H1 (cell line): ENCODE results near the gene TP53RK.

Source experiments
- EZH2 ChIP-seq: fragments of 200-600 bp; sonication (generic); IDR thresholded peaks from 2 replicates; pipeline ENCODE4 v1.7.1; 2012; ENCODE audit warnings: low read depth, mild to moderate bottlenecking, moderate library complexity, low read length, inconsistent platforms; ENCODE audit not compliant: severe bottlenecking
- HDAC6 ChIP-seq: IDR thresholded peaks from one replicate; pipeline ENCODE4 v1.7.1; 2012; ENCODE audit warnings: low read depth, mild to moderate bottlenecking, inconsistent platforms, low read length, moderate library complexity
- JUND ChIP-seq: IDR thresholded peaks from 2 replicates; pipeline ENCODE4 v1.6.1; 2011; ENCODE audit warnings: mild to moderate bottlenecking, improper control_type of control experiment, low read length
- NRF1 ChIP-seq: IDR thresholded peaks from 2 replicates; pipeline ENCODE4 v1.6.1; 2011; ENCODE audit warnings: mild to moderate bottlenecking, low read depth, low read length, improper control_type of control experiment
- POLR2A ChIP-seq, 2 experiments: IDR thresholded peaks; 1 replicate in 1 of 2; 2 replicates in 1 of 2; pipeline ENCODE4 v1.6.1; 2011; ENCODE audit warnings: low read depth in 2 of 2, low read length in 2 of 2, mild to moderate bottlenecking in 2 of 2; ENCODE audit errors: control extremely low read depth in 1 of 2
- POU5F1 ChIP-seq: IDR thresholded peaks from 2 replicates; pipeline ENCODE4 v1.6.1; 2011; ENCODE audit warnings: low read depth, mild to moderate bottlenecking, low read length, moderate library complexity
- SP1 ChIP-seq: IDR thresholded peaks from 2 replicates; pipeline ENCODE4 v1.6.1; 2011; ENCODE audit warnings: low read depth, low read length
- SP2 ChIP-seq: IDR thresholded peaks from 2 replicates; pipeline ENCODE4 v1.6.1; 2012; ENCODE audit warnings: mild to moderate bottlenecking, low read length, inconsistent platforms
- TCF12 ChIP-seq: IDR thresholded peaks from 2 replicates; pipeline ENCODE4 v1.6.1; 2011; ENCODE audit warnings: low read depth, mild to moderate bottlenecking, low read length
- YY1 ChIP-seq: IDR thresholded peaks from 2 replicates; pipeline ENCODE4 v1.6.1; 2011; ENCODE audit warnings: low read depth, mild to moderate bottlenecking, low read length
- ZNF274 ChIP-seq: IDR thresholded peaks from 2 replicates; pipeline ENCODE4 v1.7.0; 2012; ENCODE audit warnings: low read length, borderline replicate concordance; ENCODE audit errors: extremely low read depth
- TF ChIP-seq, protein P1 (sequence below): IDR thresholded peaks from 2 replicates; pipeline ENCODE4 v1.6.1; 2011; ENCODE audit warnings: low read length, improper control_type of control experiment
- TF ChIP-seq, protein P2 (sequence below), 3 experiments: IDR thresholded peaks; 1 replicate in 2 of 3; 2 replicates in 1 of 3; pipeline versions ENCODE4 v1.5.1 to v1.6.1; 2011; ENCODE audit warnings: low read length in 3 of 3, mild to moderate bottlenecking in 3 of 3, inconsistent platforms in 2 of 3, low read depth in 1 of 3, moderate library complexity in 1 of 3; ENCODE audit not compliant: insufficient read depth in 1 of 3; ENCODE audit errors: control extremely low read depth in 1 of 3
- TF ChIP-seq, protein P3 (sequence below): IDR thresholded peaks from 2 replicates; pipeline ENCODE4 v1.6.1; 2012; ENCODE audit warnings: inconsistent platforms

DNA sequence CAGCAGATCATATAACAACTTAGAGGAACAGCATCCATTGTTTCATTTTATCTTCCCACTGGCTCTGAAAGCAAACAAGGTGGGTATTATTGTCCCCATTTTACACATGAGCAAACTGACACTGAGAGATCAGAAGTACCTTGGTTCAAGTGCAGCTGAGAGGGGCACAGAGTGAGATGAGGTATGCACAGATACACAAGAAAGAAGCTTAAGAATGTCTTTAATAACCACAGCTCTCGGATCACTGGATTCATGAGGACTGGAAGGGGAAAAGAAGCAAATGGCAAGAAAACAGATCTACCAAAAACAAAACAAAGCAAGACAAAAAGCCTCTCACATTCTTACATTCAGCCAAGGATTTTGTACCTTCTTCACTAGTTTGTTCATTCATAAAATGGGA lies 30.8 kb upstream of the TP53RK start:
- no peak for TF ChIP-seq SP1
- TF ChIP-seq, protein P1, sequence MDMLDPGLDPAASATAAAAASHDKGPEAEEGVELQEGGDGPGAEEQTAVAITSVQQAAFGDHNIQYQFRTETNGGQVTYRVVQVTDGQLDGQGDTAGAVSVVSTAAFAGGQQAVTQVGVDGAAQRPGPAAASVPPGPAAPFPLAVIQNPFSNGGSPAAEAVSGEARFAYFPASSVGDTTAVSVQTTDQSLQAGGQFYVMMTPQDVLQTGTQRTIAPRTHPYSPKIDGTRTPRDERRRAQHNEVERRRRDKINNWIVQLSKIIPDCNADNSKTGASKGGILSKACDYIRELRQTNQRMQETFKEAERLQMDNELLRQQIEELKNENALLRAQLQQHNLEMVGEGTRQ: no peak
- TF ChIP-seq, protein P2, sequence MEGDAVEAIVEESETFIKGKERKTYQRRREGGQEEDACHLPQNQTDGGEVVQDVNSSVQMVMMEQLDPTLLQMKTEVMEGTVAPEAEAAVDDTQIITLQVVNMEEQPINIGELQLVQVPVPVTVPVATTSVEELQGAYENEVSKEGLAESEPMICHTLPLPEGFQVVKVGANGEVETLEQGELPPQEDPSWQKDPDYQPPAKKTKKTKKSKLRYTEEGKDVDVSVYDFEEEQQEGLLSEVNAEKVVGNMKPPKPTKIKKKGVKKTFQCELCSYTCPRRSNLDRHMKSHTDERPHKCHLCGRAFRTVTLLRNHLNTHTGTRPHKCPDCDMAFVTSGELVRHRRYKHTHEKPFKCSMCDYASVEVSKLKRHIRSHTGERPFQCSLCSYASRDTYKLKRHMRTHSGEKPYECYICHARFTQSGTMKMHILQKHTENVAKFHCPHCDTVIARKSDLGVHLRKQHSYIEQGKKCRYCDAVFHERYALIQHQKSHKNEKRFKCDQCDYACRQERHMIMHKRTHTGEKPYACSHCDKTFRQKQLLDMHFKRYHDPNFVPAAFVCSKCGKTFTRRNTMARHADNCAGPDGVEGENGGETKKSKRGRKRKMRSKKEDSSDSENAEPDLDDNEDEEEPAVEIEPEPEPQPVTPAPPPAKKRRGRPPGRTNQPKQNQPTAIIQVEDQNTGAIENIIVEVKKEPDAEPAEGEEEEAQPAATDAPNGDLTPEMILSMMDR (IDR thresholded peaks at IDR 0.05; ENCODE audit: control extremely low read depth in 1 of 3, insufficient read depth in 1 of 3, low read depth in 1 of 3, low read length in 3 of 3): no peak
- TF ChIP-seq ZNF274: no peak
- TF ChIP-seq, protein P3, sequence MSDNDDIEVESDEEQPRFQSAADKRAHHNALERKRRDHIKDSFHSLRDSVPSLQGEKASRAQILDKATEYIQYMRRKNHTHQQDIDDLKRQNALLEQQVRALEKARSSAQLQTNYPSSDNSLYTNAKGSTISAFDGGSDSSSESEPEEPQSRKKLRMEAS: no peak
- TF ChIP-seq EZH2: no peak
- no peak for TF ChIP-seq SP2
- no peak for TF ChIP-seq POLR2A (IDR thresholded peaks at IDR 0.05; ENCODE audit: control extremely low read depth in 1 of 2, low read depth in 2 of 2, low read length in 2 of 2)
- TF ChIP-seq HDAC6: no peak
- TF ChIP-seq NRF1: no peak
- no peak for TF ChIP-seq JUND
- no peak for TF ChIP-seq YY1
- TF ChIP-seq TCF12: no peak
- TF ChIP-seq POU5F1: no peak
